C1 segment of cervical spinal cord (tissue), 14 donors: ENCODE results near the gene ULK1.
"Not testable (repeated sequence)": the region's sequence is repeated elsewhere in the genome, so short reads cannot be mapped to it uniquely, and the experiment has no call there.

Experiments used
- DNase-seq, 14 donors: peaks; one replicate each; lab custom pipeline; 2025; lab: John Stamatoyannopoulos, UW

Gene ULK1

GRCh38 chr12:131941987-131942341, 47.5 kb downstream of the ULK1 start:
- no peak for DNase-seq

- no peak for DNase-seq
Observed at GRCh38 chr12:131942671-131943070, 48.2 kb downstream of the ULK1 start.

GRCh38 chr12:131943389-131943788, 49.0 kb downstream of the ULK1 start:
- no peak for DNase-seq

GRCh38 chr12:131943876-131944275, 49.5 kb downstream of the ULK1 start:
- DNase-seq = no peak

GRCh38 chr12:131944601-131945251, 50.3 kb downstream of the ULK1 start:
- no peak for DNase-seq

- DNase-seq = no peak
Observed at GRCh38 chr12:131946757-131947156, 52.3 kb downstream of the ULK1 start.

GRCh38 chr12:131947482-131948027, 53.1 kb downstream of the ULK1 start:
- no peak for DNase-seq

- DNase-seq = no peak
Observed at GRCh38 chr12:131948166-131948712, 53.8 kb downstream of the ULK1 start.

GRCh38 chr12:131948713-131949430, 54.5 kb downstream of the ULK1 start:
- not testable (repeated sequence) for DNase-seq

GRCh38 chr12:131949431-131950181, 55.2 kb downstream of the ULK1 start, which contains the start of gene EP400:
Gene EP400 (plus strand): TSS chr12:131949942. CDS start chr12:131960620, 10,678 bp downstream.
- peak; percentile 40 to 92 (median 80) for DNase-seq

GRCh38 chr12:131950182-131950913, 55.9 kb downstream of the ULK1 start:
- DNase-seq = peak in 1 of 14 donors; percentile 64

GRCh38 chr12:131953810-131954209, 59.4 kb downstream of the ULK1 start:
- not testable (repeated sequence) for DNase-seq

GRCh38 chr12:131954460-131954859, 60.0 kb downstream of the ULK1 start:
- DNase-seq = not testable (repeated sequence)

- DNase-seq = no peak
Observed at GRCh38 chr12:131959116-131959515, 64.7 kb downstream of the ULK1 start.

GRCh38 chr12:131959641-131960589, 65.5 kb downstream of the ULK1 start:
- DNase-seq = no peak

GRCh38 chr12:131960590-131961325, 66.3 kb downstream of the ULK1 start:
- DNase-seq = not testable (repeated sequence)

GRCh38 chr12:131961328-131961727, 66.9 kb downstream of the ULK1 start:
- not testable (repeated sequence) for DNase-seq

GRCh38 chr12:131962069-131962468, 67.6 kb downstream of the ULK1 start:
- DNase-seq = no peak

GRCh38 chr12:131963381-131963780, 69.0 kb downstream of the ULK1 start:
- peak in 1 of 14 donors; percentile 9 for DNase-seq
